Lung (tissue), 16 donors: ENCODE results near the gene GREB1. TPM values are rescaled to one million over a fixed set of nuclear protein-coding genes. Genes with fewer than 3 reads are reported as not detected.
A peak's percentile ranks its signal among the peaks of the same experiment; 100 is the strongest.

ENCODE experiments used
- ATAC-seq: fragments of 200-7000 bp; cut with Tn5 transposase; one replicate; pipeline ENCODE4 v1.9.1; 2020; ENCODE audit warnings: moderate number of reproducible peaks; ENCODE audit not compliant: insufficient read depth, low FRiP score
- DNase-seq, 3 donors: peaks; one replicate each; pipeline ENCODE4 v3.0.0-alpha.2; 2013 to 2017
- H3K27ac ChIP-seq, 2 donors: one replicate each; pipeline ENCODE4 v1.5.1; 2013; ENCODE audit warnings: mild to moderate bottlenecking in 2 of 2, moderate library complexity in 2 of 2, control low read depth in 1 of 2, inconsistent platforms in 1 of 2, low read depth in 1 of 2, low read length in 1 of 2
- H3K27me3 ChIP-seq, 3 donors: one replicate each; pipeline ENCODE4 v1.5.1; 2013; ENCODE audit warnings: low read length in 2 of 3; ENCODE audit not compliant: control insufficient read depth in 3 of 3, insufficient read depth in 3 of 3
- H3K36me3 ChIP-seq, 4 donors: one replicate each; pipeline ENCODE4 v1.5.1; 2013; ENCODE audit warnings: low read length in 4 of 4, mild to moderate bottlenecking in 1 of 4, moderate library complexity in 1 of 4; ENCODE audit not compliant: control insufficient read depth in 4 of 4, insufficient read depth in 4 of 4
- H3K4me1 ChIP-seq, 5 donors: one replicate each; pipeline ENCODE4 v1.5.1; 2013; ENCODE audit warnings: low read length in 5 of 5, mild to moderate bottlenecking in 2 of 5, moderate library complexity in 1 of 5; ENCODE audit not compliant: control insufficient read depth in 5 of 5, insufficient read depth in 5 of 5
- H3K4me3 ChIP-seq: one replicate; pipeline ENCODE4 v1.5.1; 2013; ENCODE audit warnings: mild to moderate bottlenecking, control low read depth, moderate library complexity
- H3K9ac ChIP-seq, 2 donors: one replicate each; pipeline ENCODE4 v1.5.1; 2013; ENCODE audit warnings: low read length in 2 of 2, control low read depth in 1 of 2; ENCODE audit not compliant: insufficient read depth in 1 of 2
- H3K9me3 ChIP-seq, 4 donors: one replicate each; pipeline ENCODE4 v1.5.1; 2013; ENCODE audit warnings: low read length in 3 of 4, mild to moderate bottlenecking in 1 of 4, moderate library complexity in 1 of 4; ENCODE audit not compliant: control insufficient read depth in 4 of 4, insufficient read depth in 3 of 4
- WGBS, 2 donors: extraction: QIAGEN DNeasy Blood & Tissue Kit; methylation state at CpG; one replicate each; pipeline ENCODE4 v1.1.7; 2013; 5-methylcytosine and 5-hydroxymethylcytosine counted together
- long read RNA-seq, 5 donors: transcript quantifications; one replicate each; lab custom pipeline, GENCODE V29; 2026
- polyA plus RNA-seq, 2 donors: library from polyadenylated mRNA; stranded (reverse); fragments of 200-250 nt; gene quantifications; one replicate each; pipeline ENCODE4 v1.2.1, GENCODE V29; 2013
- total RNA-seq, 2 donors: library from RNA; depleted of rRNA in 1 of 2; stranded (reverse); fragments of >200 nt in 1 of 2; gene quantifications; one replicate each; pipeline ENCODE4 v1.2.1, GENCODE V29; 2014 to 2021
- TF ChIP-seq, protein P1 (sequence below): IDR thresholded peaks from 2 replicates; pipeline ENCODE4 v1.5.1; 2012; ENCODE audit warnings: mild to moderate bottlenecking; ENCODE audit errors: control extremely low read depth, extremely low read depth
- donor health status: control.
- donor health status: control.
- donor health status: Bipolar disorder and iron deficiency.
- donor health status: healthy.
- donor health status: DM: yes; HTN: yes; CAD: no.

The GREB1 gene, protein sequence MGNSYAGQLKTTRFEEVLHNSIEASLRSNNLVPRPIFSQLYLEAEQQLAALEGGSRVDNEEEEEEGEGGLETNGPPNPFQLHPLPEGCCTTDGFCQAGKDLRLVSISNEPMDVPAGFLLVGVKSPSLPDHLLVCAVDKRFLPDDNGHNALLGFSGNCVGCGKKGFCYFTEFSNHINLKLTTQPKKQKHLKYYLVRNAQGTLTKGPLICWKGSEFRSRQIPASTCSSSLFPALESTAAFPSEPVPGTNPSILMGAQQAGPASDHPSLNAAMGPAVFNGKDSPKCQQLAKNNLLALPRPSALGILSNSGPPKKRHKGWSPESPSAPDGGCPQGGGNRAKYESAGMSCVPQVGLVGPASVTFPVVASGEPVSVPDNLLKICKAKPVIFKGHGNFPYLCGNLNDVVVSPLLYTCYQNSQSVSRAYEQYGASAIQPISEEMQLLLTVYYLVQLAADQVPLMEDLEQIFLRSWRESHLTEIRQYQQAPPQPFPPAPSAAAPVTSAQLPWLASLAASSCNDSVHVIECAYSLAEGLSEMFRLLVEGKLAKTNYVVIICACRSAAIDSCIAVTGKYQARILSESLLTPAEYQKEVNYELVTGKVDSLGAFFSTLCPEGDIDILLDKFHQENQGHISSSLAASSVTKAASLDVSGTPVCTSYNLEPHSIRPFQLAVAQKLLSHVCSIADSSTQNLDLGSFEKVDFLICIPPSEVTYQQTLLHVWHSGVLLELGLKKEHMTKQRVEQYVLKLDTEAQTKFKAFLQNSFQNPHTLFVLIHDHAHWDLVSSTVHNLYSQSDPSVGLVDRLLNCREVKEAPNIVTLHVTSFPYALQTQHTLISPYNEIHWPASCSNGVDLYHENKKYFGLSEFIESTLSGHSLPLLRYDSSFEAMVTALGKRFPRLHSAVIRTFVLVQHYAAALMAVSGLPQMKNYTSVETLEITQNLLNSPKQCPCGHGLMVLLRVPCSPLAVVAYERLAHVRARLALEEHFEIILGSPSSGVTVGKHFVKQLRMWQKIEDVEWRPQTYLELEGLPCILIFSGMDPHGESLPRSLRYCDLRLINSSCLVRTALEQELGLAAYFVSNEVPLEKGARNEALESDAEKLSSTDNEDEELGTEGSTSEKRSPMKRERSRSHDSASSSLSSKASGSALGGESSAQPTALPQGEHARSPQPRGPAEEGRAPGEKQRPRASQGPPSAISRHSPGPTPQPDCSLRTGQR (N-terminal part only)
- total RNA-seq: 1 to 10 TPM; 2.9 to 3.3 TPM
- under 1 TPM; 0.23 to 0.67 TPM for polyA plus RNA-seq
- long read RNA-seq, donor 1: 0 reads
- long read RNA-seq, donor 2: 0 reads
- long read RNA-seq, donor 3: 0 reads
- long read RNA-seq, donor 4: 0 reads
- long read RNA-seq, donor 5: 0 reads

DNA sequence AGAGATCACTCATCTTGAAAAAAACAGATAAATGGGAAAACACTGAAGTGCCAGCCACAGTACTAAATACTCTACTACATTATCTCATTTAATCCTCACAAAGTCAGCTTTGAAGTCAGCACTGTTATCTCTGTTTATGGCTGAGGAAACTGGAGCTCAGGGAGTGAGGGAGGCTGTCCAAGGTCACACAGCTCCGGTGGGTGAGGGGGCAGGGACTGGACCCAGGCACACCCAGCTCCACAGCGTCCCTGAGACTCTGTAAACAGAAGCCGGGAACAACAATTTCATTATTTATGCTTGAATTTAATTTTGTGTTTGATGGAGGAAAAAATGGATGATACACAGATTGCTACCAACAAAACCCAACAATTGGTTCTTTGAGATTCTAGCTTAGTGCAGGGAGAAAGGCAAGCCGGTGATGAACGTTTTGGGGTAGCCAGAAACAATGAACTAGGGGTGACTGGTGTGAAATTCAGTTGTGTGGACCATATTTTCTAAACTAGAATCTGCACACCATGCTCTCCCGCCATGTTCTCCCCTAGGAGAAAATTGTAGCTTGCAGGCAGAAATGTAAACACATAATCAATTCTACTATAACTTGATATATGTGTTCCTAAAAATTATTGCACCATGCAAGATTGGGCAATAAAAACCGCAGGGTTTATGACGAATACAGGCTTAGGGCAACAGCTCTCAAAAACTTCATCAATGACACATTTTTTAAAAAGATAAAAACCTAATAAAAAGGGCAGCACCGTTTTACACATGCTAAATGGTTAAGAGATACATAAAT is at the start of gene GREB1:
GREB1 (plus strand) TSS at position 768 of the 793 bp plus-strand sequence. CDS start 22,570 bp downstream, outside the sequence.
- DNase-seq: peak in 2 of 3 donors; percentile 35 to 53
- TF ChIP-seq, protein P1, sequence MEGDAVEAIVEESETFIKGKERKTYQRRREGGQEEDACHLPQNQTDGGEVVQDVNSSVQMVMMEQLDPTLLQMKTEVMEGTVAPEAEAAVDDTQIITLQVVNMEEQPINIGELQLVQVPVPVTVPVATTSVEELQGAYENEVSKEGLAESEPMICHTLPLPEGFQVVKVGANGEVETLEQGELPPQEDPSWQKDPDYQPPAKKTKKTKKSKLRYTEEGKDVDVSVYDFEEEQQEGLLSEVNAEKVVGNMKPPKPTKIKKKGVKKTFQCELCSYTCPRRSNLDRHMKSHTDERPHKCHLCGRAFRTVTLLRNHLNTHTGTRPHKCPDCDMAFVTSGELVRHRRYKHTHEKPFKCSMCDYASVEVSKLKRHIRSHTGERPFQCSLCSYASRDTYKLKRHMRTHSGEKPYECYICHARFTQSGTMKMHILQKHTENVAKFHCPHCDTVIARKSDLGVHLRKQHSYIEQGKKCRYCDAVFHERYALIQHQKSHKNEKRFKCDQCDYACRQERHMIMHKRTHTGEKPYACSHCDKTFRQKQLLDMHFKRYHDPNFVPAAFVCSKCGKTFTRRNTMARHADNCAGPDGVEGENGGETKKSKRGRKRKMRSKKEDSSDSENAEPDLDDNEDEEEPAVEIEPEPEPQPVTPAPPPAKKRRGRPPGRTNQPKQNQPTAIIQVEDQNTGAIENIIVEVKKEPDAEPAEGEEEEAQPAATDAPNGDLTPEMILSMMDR: no peak
- Histone ChIP-seq H3K9me3 (no peaks in the 10 kb centered on the region), H3K9ac (no peak within 1 kb of the TSS), H3K4me3 (no peak within 1 kb of the TSS), H3K27ac (no peak within 1 kb of the TSS), H3K36me3 (no peaks in the 10 kb centered on the region), H3K27me3 (no peaks in the 10 kb centered on the region), H3K4me1 (peaks cover 0 to 4% (median 0%) of the 10 kb centered on the region in 5 donors)
- ATAC-seq: no peak
- 63 to 68% methylated on average over 9 of the region's 9 CpGs for WGBS, 2 donors

DNA sequence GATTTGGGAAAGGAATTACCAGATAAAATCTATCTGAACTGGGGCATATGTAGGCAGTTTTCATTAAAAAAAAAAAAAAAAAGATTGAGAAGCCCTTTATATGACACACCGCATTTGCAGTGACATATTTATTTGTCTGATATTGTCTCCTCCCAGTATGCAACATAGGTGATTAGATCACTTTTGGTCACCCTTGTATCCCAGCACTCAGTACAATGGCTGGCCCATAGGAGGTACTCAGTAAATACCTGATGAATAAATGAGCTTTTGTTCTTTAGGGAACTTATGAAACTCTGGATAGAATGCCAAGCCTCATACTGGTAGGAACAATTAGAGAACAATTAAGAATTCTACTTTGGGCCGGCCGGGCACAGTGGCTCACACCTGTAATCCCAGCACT is 45.0 kb upstream of the GREB1 start:
- Histone ChIP-seq H3K4me3 (no peak overlapping the region), H3K9ac (no peak overlapping the region), H3K4me1 (peaks cover 0 to 14% (median 3%) of the 10 kb centered on the region in 5 donors), H3K9me3 (no peaks in the 10 kb centered on the region), H3K36me3 (no peaks in the 10 kb centered on the region), H3K27me3 (no peaks in the 10 kb centered on the region), H3K27ac (no peak overlapping the region)
- 63 to 64% methylated on average over 3 of the region's 3 CpGs for WGBS, 2 donors
- ATAC-seq: no peak
- DNase-seq: no peak
- TF ChIP-seq, protein P1: no peak

DNA sequence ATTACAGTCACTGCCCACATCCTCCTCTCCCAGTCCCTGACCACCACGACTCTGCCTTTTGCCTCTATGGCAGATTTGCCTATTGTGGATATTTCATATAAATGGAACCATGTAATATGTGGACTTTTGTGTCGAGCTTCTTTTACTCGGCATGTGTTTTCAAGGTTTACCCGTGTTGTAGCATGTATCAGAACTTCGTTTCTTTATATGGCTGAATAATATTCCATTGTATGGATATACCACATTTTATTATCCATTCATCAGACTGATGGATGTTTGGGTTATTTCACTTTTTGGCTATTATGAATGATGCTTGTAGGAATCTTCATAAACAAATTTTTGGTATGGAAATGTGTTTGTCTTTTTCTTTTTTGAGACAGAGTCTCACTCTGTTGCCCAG is 43.7 kb upstream of the GREB1 start:
- Histone ChIP-seq H3K9ac (no peak overlapping the region), H3K9me3 (no peaks in the 10 kb centered on the region), H3K27ac (no peak overlapping the region), H3K36me3 (no peaks in the 10 kb centered on the region), H3K27me3 (no peaks in the 10 kb centered on the region), H3K4me1 (peaks cover 0 to 12% (median 3%) of the 10 kb centered on the region in 5 donors), H3K4me3 (no peak overlapping the region)
- DNase-seq: no peak
- ATAC-seq: no peak
- TF ChIP-seq, protein P1: no peak
- 92 to 96% methylated on average over 5 of the region's 5 CpGs for WGBS, 2 donors
